Right renal pelvis (tissue), 4 donors: ENCODE measurements around the gene RBMS3. TPM values are rescaled to one million over a fixed set of nuclear protein-coding genes. Genes with fewer than 3 reads are reported as not detected.
"Not testable (repeated sequence)": the region's sequence is repeated elsewhere in the genome, so short reads cannot be mapped to it uniquely, and the experiment has no call there.

Experiments
- DNase-seq, 4 donors: peaks; one replicate each; pipeline ENCODE4 v3.0.0-alpha.2; 2013; ENCODE audit warnings: low read depth in 4 of 4, low spot score in 3 of 4, missing footprints in 1 of 4
- polyA plus RNA-seq, 4 donors: library from polyadenylated mRNA; unstranded; fragments of 120-200 nt; gene quantifications; one replicate each; pipeline ENCODE4 v1.2.1, GENCODE V29; 2013; ENCODE audit not compliant: insufficient read length in 4 of 4

The RBMS3 gene
- polyA plus RNA-seq, 4 donors = 10.3 to 15.0 (median 14.5) TPM

- DNase-seq = peak; percentile 67 to 80 (median 72)
Measured at GRCh38 chr3:29335438-29335837, 54.6 kb downstream of the RBMS3 start.

- no peak for DNase-seq
Measured at GRCh38 chr3:29335943-29336342, 55.1 kb downstream of the RBMS3 start.

DNA sequence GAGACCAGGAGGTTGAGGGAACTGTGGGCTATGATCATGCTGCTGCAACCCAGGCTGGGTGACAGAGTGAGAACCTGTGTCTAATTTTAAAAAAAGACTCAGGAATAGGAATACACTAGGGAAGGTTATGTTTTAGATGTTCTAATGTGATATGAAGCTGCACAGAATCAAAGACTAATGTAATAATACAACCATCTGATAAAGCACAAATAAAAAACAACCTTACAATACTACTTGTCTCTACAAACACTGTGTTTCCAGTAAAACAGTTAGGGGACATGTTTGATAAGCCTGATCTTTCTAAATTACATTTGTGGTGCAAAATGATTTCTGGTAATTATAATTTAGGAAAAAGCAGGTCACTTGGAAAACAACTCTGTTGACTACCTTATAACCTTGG is 56.7 kb downstream of the RBMS3 start:
- DNase-seq = no peak

DNA sequence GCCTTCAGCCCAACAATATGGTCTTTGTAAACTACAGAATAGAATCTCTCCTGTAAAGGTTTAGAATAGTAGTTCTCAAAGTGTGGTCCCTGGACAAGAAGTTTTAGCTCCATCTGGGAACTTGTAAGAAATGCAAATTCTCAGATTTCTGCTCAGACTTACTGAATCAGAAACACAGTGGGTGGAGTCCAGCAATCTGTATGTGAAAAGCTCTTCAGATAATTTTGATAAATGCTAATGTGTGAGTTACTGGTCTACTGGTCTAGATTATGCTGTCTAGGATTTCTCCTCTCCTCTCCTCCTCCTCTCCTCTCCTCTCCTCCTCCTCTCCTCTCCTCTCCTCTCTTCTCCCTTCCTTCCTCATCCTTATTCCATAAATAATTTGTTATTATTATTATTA is 57.5 kb downstream of the RBMS3 start:
- no peak for DNase-seq

DNA sequence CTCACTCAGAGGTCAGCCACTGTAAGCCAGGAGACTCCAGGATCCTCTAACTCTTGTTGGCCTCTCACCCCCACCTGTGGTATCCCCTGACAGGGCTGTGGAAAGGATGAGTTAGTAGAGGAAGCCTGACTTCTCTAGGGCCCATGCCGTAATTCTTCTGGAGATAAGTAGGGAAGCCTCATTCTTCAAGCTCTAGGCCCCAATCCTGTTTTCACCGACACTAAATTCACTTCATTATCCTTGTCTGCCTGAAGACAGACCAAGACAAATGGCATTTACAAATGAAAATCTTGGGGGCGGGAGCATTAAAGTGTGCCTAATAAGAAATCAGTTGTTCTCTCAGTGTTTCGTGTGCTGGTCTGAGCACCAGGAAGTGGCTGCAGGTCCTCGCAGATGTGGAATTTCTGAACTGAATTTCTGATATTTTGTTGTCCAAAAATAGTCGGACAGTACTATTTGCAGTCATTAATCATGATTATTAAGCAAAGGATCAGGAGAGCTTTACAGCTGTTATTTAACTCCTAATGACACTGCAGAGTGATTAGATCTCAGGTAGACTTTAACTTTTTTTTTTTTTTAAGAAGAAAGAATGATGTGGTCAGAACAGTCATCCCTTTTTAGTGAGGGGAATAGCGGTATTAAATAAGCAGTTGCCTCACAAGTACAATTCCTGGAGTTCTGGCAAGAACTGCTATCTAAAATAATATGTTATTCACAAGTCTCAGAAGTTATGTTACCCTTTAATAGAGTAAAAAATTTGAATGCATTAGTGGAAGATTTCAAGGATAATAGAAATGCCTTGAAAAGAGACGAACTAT is 58.4 kb downstream of the RBMS3 start:
- DNase-seq = peak in 1 of 4 donors; percentile 44

GRCh38 chr3:29344154-29344553 is 63.3 kb downstream of the RBMS3 start:
- no peak for DNase-seq

- DNase-seq = no peak
Measured at GRCh38 chr3:29344935-29345334, 64.1 kb downstream of the RBMS3 start.

DNA sequence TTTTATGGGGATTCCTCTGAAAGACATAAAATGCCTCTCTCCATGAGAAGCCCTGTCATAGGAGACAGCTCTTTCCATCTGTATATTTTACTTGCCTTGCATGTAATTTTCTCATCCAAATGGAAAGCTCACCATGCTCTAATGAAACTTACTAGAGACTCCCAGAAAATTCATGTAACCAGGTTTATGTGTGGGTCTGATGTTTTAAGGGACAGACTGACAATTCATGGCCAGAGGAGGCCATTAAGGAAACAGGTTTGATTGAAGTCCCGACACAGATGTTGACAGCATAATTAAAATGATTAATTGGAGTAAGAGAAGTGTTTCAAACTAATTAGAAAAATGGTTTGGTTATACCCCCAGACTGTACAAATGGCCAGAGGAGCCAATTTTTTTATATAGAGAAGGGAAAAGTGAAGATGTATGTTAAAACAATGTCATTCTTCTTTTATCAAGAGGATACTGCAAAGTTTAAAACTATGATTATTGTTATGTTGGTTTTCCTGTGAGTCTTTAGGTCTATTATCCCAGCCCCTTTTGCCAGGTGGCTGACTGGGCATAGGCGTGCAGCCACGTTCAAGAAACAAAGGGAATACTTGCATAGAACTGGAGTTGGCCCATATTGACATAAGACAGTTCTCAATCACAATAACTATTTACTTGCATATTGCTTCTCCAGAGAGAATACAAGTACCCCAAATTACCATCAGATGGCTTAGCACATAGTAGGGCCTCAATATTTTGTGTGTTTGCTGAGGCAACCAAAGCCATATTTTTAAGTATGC is 64.8 kb downstream of the RBMS3 start:
- no peak for DNase-seq

DNA sequence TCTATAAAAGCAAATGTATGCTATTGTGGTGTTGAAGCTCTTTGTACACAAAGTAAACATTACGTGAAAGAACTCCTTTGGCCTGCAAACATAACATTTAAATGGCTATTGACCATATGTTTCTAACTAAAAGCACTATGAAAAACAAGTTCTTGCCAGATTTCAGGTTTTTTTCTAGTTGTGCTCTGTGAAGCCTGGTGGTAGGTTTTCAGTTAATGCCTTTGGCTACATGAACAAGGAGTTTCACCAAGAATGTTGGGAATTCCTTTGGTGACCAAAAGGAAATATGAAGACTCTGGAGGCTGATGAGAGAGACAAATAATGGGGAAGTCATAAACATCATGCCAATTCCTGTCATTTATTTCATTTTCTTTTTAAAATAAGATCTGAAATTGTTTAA is 66.0 kb downstream of the RBMS3 start:
- no peak for DNase-seq

DNA sequence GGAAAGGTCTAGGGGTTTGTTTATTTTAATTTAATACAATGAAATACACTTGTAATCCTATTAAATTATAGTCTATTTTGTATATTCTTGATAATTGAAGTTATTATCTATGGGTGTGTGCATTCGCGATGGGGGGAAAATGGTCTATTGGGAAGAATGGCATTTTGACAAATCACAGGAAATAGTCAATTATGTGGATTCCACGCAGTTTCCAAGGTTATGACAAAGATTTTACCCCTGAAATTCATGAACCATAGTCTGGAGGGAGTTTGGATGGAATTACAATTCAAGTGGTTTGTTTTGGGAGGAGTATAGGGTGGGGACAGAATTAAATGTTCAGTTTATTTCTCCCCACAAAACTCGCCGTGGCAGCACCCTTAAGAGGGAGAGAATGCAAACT is 66.5 kb downstream of the RBMS3 start:
- DNase-seq = no peak

GRCh38 chr3:29348316-29348715 is 67.4 kb downstream of the RBMS3 start:
- DNase-seq = no peak

DNA sequence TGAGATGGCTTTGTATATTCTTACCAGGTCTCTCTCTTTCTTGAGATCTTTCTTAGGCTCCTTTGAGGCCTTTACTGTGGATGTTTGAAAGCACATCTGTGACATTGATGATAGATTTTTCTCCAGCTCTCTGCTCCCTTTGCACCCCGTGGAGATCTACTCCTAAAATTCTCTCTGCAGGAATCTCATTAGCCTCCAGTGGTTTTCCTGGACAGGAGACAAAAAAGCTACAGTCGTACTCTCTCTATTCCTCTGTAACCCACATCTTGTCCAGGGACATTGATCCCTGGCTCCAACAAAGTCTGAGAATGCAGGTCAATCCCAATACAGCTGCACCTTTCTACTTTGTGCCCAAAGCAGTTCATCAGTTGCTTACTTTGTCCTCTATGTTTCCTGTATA is 68.2 kb downstream of the RBMS3 start:
- no peak for DNase-seq

- no peak for DNase-seq
Measured at GRCh38 chr3:29353807-29354206, 72.9 kb downstream of the RBMS3 start.

DNA sequence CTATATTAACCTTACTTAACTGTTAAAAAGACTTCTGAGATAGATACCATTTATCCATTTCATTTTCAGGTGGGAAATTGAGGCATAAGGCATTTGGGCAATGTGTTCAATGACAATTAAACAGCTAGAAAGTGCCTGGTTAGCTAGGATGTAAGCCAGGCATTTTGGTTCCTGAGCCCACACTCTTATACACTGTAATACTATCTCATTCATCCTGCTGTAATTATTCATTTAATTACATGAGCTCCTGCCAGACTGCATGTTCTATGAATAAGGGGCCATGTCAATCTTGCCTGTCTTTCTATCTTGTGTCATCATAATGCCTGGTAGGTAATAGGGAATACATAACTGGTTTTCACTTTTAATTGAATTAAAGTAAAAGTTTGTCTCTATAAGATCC is 74.0 kb downstream of the RBMS3 start:
- DNase-seq = no peak

GRCh38 chr3:29356062-29356461 is 75.2 kb downstream of the RBMS3 start:
- DNase-seq = no peak

DNA sequence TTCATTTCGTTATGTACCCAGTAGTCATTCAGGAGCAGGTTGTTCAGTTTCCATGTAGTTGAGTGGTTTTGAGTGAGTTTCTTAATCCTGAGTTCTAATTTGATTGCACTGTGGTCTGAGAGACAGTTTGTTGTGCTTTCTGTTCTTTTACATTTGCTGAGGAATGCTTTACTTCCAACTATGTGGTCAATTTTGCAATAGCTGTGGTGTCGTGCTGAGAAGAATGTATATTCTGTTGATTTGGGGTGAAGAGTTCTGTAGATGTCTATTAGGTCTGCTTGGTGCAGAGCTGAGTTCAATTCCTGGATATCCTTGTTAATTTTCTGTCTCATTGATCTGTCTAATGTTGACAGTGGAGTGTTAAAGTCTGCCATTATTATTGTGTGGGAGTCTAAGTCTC is 79.4 kb downstream of the RBMS3 start:
- DNase-seq = not testable (repeated sequence)

DNA sequence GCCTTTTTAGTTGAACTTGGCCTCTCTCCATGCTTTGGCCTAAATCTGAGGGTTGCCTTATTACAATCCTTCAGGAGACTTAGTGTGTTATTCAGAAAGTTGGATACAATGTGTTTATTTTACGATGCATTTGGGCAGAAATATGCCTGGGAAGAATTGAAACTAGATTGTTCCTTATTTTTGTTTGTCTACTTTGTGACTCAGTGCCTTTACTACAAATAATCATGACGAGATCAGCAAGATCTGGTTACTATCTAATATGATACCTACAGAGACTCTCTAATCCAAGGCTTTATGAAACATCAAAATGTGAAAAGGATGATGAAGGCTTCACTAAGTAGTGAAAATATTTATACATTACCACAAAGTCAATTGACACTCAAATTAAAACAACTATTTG is 82.2 kb downstream of the RBMS3 start:
- no peak for DNase-seq

- no peak for DNase-seq
Measured at GRCh38 chr3:29370021-29370420, 89.2 kb downstream of the RBMS3 start.

- no peak for DNase-seq
Measured at GRCh38 chr3:29370476-29371420, 89.9 kb downstream of the RBMS3 start.

GRCh38 chr3:29373131-29373680 is 92.3 kb downstream of the RBMS3 start:
- DNase-seq = no peak

GRCh38 chr3:29374226-29374625 is 93.4 kb downstream of the RBMS3 start:
- no peak for DNase-seq
